GM12801 (cell line): ENCODE measurements around the gene CCND2.

Experiments used
- TF ChIP-seq, protein P1 (sequence below): IDR thresholded peaks from one replicate; pipeline ENCODE4 v1.5.1; 2011; ENCODE audit warnings: control low read depth; ENCODE audit not compliant: insufficient read length; ENCODE audit errors: extremely low read depth

Gene CCND2

DNA sequence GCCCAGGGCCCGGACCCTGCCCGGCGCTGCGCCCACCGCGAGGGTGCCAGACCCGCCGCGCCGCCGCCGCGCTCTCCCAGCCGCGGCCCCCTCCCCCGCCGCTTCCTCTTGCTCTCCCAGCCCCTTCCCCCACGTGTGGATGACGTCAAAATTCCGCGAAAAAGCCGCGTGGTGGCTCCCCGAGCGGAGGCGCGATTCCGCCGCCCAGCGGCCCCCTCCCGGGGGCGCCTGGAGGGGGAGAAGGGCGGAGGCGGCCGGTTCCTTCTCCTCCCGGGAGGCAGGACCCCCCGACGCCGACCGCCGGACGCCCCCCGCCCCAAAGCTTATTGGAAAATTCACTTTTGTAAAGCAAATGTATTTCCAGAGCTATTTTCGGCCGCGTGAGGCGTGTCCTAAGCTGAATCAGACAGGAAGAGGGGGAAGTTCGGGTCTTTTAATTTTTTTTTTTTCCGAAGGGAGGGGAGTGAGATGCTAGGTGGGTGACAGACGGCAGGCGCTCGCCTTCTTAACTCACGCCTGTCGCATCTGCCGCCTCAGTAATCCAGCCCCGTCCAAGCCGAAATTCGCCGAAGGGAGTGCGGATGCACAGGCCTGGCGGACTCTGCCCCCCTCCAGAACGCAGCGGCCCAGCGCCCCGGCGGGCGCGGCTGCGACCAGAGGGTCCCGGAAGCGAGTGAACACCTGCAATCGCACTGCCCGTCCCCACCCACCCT is 4.1 kb upstream of the CCND2 start:
- TF ChIP-seq, protein P1, sequence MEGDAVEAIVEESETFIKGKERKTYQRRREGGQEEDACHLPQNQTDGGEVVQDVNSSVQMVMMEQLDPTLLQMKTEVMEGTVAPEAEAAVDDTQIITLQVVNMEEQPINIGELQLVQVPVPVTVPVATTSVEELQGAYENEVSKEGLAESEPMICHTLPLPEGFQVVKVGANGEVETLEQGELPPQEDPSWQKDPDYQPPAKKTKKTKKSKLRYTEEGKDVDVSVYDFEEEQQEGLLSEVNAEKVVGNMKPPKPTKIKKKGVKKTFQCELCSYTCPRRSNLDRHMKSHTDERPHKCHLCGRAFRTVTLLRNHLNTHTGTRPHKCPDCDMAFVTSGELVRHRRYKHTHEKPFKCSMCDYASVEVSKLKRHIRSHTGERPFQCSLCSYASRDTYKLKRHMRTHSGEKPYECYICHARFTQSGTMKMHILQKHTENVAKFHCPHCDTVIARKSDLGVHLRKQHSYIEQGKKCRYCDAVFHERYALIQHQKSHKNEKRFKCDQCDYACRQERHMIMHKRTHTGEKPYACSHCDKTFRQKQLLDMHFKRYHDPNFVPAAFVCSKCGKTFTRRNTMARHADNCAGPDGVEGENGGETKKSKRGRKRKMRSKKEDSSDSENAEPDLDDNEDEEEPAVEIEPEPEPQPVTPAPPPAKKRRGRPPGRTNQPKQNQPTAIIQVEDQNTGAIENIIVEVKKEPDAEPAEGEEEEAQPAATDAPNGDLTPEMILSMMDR = no peak

DNA sequence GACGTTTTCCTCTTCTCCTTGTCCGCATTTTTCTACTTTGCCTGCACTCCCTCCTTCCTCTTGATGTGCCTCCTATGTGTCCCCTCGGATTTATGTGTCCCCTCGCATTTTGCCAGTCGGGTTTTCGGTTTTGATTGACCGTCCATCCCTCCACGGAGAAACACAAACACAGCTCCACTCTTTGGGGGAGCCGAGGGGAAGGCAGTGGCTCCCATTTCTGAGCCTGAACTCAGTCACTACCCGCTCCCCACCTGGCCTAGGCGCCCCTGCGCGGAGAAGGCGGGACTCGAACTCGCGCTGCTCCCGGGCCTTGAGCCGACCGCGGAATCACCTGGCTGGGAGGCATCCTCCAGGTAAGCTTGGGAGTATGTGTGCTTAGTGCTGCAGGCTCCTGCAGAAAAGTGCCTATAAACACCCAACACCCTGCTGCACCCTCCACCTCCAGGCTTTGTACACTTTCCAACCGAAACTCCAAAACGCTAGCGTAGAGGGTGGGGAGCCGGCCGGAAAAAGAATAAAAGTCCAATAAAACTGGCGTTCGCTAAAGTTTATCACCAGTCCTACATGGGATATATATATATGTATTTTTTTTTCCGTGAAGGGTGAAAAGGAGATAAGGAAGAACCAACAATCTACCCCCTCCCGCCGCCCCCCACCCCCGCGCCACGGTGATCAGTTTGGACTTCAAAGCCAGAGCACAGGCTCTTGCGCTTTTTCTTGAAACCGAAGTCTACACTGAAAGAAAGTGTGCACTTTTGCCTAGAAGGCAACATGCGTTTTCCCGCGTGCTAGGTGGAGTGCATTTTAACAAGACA is 3.3 kb upstream of the CCND2 start:
- TF ChIP-seq, protein P1 = no peak

DNA sequence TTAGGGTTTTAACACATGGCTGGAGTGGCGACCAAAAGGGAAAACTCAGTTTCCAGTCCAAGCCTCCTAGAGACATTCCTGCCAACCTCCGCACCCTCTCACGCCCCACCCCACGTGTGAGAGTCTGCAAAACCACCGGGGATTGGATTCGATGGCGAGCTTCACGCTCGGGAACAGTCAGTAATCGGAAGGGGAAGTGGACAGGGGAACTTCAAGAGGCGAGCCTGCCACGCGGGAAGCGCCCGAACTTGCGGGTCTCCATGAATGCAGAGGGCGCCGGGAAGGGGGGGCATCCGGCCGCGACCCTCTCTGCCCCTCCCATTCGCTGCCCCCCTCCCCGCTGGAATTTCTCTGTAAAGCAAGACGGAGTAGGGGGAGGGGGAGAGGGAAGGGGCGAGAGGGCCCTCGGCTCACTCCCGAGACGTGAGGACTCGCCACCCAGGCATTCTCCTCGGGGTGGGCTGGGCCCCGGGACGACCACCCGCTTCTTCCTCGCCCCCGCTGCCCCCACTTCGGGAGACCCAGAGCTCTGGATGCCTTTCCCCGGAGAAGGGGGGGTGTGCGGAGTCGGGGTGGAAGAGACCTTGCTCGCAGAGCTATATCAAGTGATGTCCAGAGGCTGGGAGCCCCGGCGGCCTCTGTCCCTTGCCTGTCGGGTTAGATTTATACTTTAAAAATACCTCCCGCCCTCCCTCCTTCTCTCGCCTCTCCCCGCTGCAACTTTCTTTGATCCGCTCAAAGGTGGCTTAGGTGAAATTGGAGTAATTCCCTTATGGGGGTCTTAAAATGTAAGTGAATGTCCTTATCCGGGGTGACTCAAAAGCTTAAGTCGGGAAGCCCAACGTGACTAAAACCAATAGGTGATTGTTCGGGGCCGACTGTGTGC is 2.5 kb upstream of the CCND2 start:
- TF ChIP-seq, protein P1 = no peak

DNA sequence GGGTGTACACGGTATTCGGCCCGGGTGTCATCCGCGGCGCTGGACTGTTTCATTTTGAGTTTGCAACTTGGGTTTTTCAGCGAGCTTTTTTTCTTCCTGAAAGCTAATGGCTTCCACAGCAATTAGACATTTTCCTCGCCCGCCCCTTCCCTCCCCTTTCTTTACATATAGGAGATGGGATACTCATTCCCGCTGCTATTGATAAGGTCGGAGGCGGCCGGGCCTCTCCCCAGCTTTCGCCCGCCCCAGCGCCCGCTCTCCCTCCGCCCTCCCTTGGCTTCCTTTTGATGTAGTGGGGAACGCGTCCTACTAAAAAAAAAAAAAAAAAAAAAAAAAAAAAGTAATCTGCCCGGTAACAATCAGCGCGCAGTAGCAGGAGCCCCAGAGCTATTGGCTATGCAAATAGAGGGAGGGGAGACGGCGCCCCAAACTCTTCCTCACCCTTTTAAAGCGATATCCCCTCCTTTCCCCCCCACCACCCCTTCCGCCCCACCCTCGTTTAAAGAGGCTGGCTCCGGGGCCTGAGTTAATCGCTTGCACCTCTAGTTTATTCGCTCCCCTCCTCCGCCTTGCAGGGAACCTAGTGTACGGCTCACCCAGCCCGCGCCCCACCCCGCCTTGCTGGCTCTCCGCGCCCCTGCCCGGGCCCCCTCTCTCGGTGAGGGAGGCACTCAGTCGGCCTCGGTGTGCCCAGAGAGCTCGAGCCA is 1.7 kb upstream of the CCND2 start:
- TF ChIP-seq, protein P1 = no peak

DNA sequence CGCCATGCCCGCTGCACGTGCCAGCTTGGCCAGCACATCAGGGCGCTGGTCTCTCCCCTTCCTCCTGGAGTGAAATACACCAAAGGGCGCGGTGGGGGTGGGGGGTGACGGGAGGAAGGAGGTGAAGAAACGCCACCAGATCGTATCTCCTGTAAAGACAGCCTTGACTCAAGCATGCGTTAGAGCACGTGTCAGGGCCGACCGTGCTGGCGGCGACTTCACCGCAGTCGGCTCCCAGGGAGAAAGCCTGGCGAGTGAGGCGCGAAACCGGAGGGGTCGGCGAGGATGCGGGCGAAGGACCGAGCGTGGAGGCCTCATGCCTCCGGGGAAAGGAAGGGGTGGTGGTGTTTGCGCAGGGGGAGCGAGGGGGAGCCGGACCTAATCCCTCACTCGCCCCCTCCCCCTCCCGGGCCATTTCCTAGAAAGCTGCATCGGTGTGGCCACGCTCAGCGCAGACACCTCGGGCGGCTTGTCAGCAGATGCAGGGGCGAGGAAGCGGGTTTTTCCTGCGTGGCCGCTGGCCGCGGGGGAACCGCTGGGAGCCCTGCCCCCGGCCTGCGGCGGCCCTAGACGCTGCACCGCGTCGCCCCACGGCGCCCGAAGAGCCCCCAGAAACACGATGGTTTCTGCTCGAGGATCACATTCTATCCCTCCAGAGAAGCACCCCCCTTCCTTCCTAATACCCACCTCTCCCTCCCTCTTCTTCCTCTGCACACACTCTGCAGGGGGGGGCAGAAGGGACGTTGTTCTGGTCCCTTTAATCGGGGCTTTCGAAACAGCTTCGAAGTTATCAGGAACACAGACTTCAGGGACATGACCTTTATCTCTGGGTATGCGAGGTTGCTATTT is 914 bp upstream of the CCND2 start:
- TF ChIP-seq, protein P1 = no peak

DNA sequence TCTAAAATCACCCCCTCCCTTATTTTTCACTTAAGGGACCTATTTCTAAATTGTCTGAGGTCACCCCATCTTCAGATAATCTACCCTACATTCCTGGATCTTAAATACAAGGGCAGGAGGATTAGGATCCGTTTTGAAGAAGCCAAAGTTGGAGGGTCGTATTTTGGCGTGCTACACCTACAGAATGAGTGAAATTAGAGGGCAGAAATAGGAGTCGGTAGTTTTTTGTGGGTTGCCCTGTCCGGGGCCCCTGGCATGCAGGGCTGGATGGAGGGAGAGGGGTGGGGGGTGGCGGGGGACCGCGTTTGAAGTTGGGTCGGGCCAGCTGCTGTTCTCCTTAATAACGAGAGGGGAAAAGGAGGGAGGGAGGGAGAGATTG is 300 bp upstream of the CCND2 start:
- TF ChIP-seq, protein P1 = no peak
